Smooth muscle cell of the umbilical artery (primary cell): ENCODE measurements around the gene KLK2. TPM values are rescaled to one million over a fixed set of nuclear protein-coding genes. Genes with fewer than 3 reads are reported as not detected.

Source experiments
- total RNA-seq: library from RNA; depleted of rRNA; stranded (reverse); fragments of >200 nt; gene quantifications from 2 replicates; pipeline ENCODE4 v1.2.3, GENCODE V29; 2014

KLK2 gene
- not detected in 2 replicates for total RNA-seq

GRCh38 chr19:50873056-50873455, at the start of gene KLK2:
Gene KLK2 (plus strand): TSS chr19:50873439. CDS start chr19:50873474, 35 bp downstream.

GRCh38 chr19:50833117-50833801, 40.0 kb upstream of the KLK2 start, which contains the start of gene KLK15:
Gene KLK15 (minus strand): TSS chr19:50833574. CDS start chr19:50831492, 2,082 bp downstream.

GRCh38 chr19:50854636-50855410, 18.4 kb upstream of the KLK2 start, which contains the start of gene KLK3:
Gene KLK3 (plus strand): TSS chr19:50854915. CDS start chr19:50854956, 41 bp downstream.

GRCh38 chr19:50911206-50912101, 38.2 kb downstream of the KLK2 start, which contains the start of gene KLK4:
Gene KLK4 (minus strand): TSS chr19:50911395. CDS start chr19:50910738, 657 bp downstream.

Other genes with a start within 250 kb of the KLK2 start
- gene SYT3, start 233.6 kb upstream of the KLK2 start, total RNA-seq, result 0.14 and 0.59 TPM in 2 replicates
- not detected in 2 replicates for gene C19orf81, start 224.0 kb upstream of the KLK2 start, total RNA-seq
- gene SHANK1, start 153.6 kb upstream of the KLK2 start, total RNA-seq, result 6.8 and 11.0 TPM in 2 replicates
- gene CLEC11A, start 150.1 kb upstream of the KLK2 start, total RNA-seq, result 56.1 and 68.0 TPM in 2 replicates
- not detected in 2 replicates for gene GPR32, start 103.0 kb upstream of the KLK2 start, total RNA-seq
- gene ACP4, start 83.0 kb upstream of the KLK2 start, total RNA-seq, result not detected in 2 replicates
- not detected in 2 replicates for gene KLK1, start 49.7 kb upstream of the KLK2 start, total RNA-seq
- gene KLK15, start 39.9 kb upstream of the KLK2 start, total RNA-seq, result not detected in 2 replicates
- gene KLK3, start 18.5 kb upstream of the KLK2 start, total RNA-seq, result not detected in 2 replicates
- not detected in 2 replicates for gene KLK4, start 38.0 kb downstream of the KLK2 start, total RNA-seq
- not detected in 2 replicates for gene KLK5, start 79.6 kb downstream of the KLK2 start, total RNA-seq
- gene KLK6, start 96.2 kb downstream of the KLK2 start, total RNA-seq, result not detected in 2 replicates
- gene KLK7, start 110.5 kb downstream of the KLK2 start, total RNA-seq, result not detected in 2 replicates
- gene KLK8, start 128.2 kb downstream of the KLK2 start, total RNA-seq, result not detected in 2 replicates
- gene KLK10, start 146.3 kb downstream of the KLK2 start, total RNA-seq, result not detected in 2 replicates
- gene KLK11, start 153.2 kb downstream of the KLK2 start, total RNA-seq, result not detected in 2 replicates
- gene KLK12, start 161.6 kb downstream of the KLK2 start, total RNA-seq, result not detected in 2 replicates
- gene KLK13, start 191.7 kb downstream of the KLK2 start, total RNA-seq, result not detected in 2 replicates
- gene KLK14, start 209.4 kb downstream of the KLK2 start, total RNA-seq, result not detected in 2 replicates
- gene CTU1, start 235.0 kb downstream of the KLK2 start, total RNA-seq, result 8.6 and 8.7 TPM in 2 replicates